GM12801 (cell line): Measurements from ENCODE around the gene SPATA45.

ENCODE experiments used
- CTCF ChIP-seq: IDR thresholded peaks from one replicate; pipeline ENCODE4 v1.5.1; 2011; ENCODE audit warnings: control low read depth; ENCODE audit not compliant: insufficient read length; ENCODE audit errors: extremely low read depth

The SPATA45 gene

GRCh38 chr1:212853658-212854057 lies 6.2 kb upstream of the SPATA45 start:
- no peak for TF ChIP-seq CTCF

GRCh38 chr1:212852105-212852688 lies 4.7 kb upstream of the SPATA45 start:
- no peak for TF ChIP-seq CTCF

GRCh38 chr1:212838145-212838544 lies 9.3 kb downstream of the SPATA45 start:
- TF ChIP-seq CTCF, result no peak

GRCh38 chr1:212828395-212828794 lies 19.1 kb downstream of the SPATA45 start:
- no peak for TF ChIP-seq CTCF

GRCh38 chr1:212827831-212828278 lies 19.6 kb downstream of the SPATA45 start:
- no peak for TF ChIP-seq CTCF

- no peak for TF ChIP-seq CTCF
These were observed 20.2 kb downstream of the SPATA45 start for GRCh38 chr1:212827171-212827776.

GRCh38 chr1:212825798-212826452 lies 21.5 kb downstream of the SPATA45 start:
- no peak for TF ChIP-seq CTCF
